NCI-H748 (cell line): ENCODE data around the gene PPP4R2.
A peak's percentile ranks its signal among the peaks of the same experiment; 100 is the strongest.
"Not testable (repeated sequence)": the region's sequence is repeated elsewhere in the genome, so short reads cannot be mapped to it uniquely, and the experiment has no call there.

ENCODE experiments used
- DNase-seq: peaks from one replicate; lab custom pipeline; 2025; ENCODE audit not compliant: unreplicated experiment; lab: John Stamatoyannopoulos, UW

The PPP4R2 gene

DNA sequence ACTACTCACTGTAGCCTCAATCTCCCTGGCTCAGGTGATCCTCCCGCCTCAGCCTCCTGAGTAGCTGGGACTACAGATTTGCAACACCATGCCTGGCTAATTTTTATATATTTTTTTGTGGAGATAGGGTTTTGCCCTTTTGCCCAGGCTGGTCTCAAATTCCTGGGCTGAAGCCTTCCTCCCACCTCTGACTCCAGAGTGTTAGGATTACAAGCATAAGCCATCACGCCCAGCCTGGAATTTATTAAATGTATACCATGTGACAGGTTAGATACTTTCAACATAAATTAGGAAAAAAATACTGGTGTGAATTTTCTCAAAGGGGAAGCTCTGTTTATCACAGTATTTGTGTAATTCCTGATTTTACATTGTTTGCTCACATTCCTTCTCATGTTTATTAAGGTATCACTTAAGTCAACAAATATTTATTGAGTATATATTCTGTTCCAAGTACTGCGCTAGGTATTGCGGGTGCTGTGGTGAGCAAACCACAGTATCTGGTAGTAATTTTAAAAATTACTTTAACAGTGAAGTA lies 24.8 kb downstream of the PPP4R2 start:
- no peak for DNase-seq

DNA sequence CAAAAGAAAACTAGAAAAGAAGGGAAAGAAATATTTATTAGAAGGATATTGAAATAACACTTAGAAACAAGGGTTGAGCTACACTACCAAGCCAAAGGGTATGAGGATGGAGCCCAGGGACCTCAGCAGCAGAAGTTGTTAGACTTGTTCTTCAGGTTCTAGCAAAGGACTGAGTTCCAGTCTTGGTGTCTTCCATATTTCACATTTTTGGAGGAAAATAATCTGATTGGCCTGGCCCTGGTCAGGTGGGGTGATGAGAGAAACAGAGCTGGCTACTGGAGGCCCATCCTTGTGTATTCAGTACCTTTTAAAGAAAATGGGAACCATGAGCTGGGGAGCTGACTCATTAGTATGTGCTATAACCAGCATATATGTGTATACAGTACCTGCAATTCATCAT lies 28.2 kb downstream of the PPP4R2 start:
- peak; percentile 1 for DNase-seq

DNA sequence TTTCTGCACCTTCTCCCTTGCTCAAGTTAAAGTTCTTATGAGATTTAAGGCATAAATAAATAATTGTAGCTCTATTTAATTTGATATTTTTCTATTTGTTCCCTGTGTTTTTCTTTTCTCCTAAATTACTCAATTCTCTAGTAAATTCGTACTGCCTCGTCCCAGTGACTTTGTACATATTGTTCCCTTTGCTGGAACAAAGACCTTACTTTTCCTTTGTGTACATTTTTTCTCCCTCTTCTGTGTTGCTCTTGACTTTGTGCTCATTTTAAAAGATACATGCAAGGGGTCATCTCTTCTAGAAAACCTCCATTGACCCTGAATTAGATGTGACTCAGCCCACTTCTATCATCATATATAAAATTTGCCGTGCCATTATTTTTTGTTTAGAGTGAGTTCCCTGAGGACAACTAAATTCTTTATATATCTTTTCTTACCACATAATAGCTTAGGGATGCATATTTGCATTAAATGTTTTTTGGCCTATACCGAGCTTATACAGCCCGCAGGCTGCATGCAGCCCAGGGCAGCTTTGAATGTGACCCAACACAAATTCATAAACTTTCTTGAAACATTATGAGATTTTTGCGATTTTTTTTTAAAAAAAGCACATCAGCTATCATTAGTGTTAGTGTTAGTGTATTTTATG lies 29.6 kb downstream of the PPP4R2 start:
- no peak for DNase-seq

DNA sequence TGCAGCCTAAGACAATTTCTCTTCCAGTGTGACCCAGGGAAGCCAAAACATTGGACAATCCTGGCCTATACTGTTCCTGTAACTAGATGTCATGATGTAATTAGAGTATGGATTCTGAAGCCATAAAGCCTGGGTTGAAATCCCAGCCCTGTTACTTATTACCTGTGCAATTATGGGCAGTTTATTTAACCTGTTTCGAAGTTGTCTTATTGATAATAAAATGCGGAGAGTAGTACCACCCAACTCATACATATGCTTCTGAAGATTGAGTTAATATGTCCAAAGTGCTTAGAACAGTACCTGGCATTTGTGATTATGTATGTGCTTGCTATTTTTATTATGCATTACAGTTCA lies 30.1 kb downstream of the PPP4R2 start:
- no peak for DNase-seq

DNA sequence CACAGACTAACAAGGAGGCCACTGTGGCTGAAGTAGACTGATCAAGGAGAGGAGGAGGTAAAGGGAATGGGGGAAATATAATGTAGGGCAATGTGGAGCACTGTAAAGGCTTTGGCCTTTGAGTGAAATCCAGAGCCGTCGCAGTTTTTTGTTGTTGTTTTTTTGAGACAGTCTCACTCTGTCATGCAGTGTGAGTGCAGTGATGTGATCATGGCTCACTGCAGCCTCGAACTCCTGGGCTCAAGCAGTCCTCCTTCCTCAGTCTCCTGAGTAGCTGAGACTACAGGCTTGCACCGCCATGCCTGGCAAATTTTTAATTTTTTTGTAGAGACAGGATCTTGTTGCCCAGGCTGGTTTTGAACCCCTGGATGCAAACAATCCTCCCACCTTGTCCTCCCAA lies 32.2 kb downstream of the PPP4R2 start:
- no peak for DNase-seq

DNA sequence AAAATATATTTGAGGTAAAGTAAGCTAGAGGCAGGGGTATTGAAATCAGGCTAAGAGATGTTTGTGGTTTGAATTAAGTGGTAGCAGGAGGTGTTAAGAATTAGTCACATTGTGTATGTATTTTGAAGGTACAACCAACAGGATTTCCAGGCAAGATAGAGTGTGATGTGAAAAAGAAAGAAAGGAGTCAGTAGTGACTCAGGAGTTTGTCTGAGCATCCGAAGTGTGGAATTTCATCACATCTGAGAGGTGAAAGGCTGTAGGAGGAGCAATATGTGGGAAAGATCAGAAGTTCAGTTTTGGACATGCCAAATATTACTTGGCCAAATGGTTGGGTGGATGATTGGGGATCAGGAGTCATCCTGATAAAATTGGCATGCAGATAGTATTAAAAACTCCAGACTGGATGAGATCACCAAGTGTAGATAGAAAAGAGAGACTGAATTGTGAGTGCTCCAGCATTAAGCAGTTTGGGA lies 32.7 kb downstream of the PPP4R2 start:
- no peak for DNase-seq

DNA sequence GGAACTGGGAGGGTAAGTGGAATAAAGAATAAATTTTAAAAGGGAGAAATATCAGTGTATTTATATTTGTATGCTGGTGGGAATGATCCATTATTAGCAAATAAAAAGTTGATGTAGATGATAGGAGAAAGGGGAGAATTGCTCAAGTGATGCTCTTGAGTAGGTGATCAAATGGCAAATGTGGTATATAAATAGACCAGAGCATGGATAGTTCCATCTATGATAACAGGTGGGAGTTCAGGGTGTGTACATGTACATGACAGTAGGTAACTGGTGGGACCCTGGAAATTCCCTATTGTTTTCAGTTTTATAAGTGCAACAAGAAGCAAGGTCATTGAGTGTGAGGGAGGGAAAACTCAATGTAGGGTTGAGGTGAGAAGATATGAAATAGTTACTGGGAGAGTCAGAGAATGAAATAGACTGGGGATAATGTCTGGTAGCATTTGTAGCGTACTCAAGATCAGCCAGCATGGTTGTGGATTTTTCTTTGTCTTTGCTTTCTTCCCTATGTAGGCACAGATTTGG lies 33.5 kb downstream of the PPP4R2 start:
- no peak for DNase-seq

DNA sequence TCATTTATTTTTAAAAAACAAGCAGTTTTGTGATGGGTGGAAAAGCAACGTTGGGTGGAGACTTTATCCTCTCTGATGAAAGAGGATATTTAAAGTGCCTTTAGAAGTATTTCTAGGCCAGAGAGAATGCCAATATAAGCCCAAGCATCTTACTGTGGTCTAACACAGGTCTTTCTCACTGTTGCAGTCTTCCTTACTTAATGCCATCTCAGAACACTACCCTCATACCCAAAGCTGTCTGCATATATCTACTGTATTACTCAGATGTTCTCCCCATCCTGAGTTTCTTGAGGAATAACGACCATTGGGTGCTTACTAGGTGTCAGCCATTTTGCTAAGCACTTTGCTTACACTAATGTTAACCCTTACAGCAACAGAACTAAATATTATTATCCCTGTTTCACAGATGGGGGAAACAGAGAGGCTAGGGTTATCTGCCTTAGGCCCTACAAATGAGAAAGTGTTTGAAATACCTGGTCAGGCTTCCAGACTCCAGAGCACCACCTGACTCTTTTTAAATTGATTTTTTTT lies 35.0 kb downstream of the PPP4R2 start:
- no peak for DNase-seq

DNA sequence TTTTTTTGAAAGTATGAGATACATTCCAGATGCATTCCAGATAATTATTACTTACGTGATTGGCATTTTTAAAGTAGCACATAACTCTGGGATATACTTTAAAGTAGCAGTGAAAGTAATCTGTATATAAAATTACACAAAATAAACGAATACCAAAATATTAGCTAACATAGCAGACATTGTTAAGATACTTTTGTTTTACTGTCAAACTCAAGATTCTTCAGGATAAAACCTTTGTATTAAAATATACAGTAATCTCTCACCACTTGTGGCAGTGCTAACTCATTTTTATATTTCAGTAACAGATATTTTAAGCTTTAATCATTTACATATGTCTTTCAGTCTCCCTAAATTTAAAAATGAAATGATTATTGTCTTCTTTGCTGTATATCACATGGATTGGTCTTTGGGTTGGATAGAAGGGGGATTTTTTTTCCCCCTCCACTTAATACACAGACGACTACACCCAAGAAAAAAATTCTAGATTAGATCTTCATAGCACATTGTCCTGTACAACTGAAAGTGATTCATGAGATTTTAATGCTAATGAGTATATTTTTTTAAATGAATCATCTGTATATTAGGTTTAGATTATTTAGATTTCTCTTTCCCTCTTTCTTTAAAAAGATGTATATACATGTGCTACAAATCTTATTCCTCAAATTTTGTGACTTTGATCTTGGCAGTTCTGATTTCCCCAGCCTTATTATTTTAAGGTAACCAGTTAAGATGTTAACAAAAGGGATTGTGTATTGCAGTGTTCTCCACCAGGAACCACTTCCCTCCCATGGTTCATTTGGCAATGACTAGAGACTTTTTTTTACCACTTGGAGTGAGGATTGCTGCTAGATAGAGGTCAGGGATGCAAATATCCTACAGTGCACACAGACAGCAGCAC lies 40.3 kb downstream of the PPP4R2 start:
- no peak for DNase-seq

DNA sequence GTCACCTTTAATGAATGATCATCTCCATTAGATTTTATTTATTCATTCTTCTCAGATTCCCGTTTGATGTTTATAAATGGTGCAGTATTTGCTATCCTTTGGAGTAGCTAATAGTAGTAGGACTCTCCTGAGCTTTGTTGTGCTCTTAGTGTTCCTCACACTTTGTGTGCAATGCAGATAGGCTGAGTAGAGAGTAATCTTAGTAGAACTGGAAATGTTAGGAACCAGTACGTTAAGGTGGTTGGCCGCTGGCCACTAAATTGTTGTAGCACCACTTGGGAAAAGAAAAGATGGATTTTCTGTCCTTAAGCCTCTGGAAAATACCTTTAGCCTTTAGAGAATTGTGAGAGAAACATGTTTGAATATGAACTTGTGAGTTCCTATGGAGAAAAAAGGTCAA lies 44.9 kb downstream of the PPP4R2 start:
- DNase-seq, result no peak

DNA sequence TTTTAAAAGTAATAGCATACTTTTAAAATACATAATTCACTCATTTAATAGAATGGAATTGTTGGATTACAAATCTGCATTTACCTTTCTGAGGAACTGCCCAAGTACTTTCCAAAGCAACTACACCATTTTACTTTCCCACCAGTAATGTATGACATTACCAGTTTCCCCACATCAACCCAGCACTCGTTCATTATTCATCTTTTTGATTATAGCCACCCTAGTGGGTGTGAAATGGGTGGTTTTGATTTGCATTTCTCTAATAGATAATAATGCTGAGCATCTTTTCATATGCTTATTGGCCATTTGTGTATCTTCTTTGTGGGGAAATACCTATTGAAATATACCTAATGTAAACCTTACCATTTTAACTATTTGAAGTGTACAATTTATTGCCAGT lies 46.8 kb downstream of the PPP4R2 start:
- no peak for DNase-seq

DNA sequence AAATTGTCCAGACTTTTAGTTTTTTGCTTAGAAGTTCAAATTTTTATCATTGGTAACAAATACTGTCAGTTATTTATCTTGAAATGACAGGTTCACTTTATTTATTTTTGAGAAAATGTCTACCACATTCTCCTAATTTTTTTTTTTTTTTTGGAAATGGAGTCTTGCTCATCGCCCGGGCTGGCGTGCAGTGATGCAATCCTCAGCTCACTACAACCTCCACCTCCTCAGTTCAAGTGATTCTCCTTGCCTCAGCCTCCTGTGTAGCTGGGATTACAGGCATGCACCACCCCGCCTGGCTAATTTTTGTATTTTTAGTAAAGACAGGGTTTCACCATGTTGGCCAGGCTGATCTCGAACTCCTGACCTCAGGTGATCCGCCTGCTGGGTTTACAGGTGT lies 48.8 kb downstream of the PPP4R2 start:
- DNase-seq, result no peak

DNA sequence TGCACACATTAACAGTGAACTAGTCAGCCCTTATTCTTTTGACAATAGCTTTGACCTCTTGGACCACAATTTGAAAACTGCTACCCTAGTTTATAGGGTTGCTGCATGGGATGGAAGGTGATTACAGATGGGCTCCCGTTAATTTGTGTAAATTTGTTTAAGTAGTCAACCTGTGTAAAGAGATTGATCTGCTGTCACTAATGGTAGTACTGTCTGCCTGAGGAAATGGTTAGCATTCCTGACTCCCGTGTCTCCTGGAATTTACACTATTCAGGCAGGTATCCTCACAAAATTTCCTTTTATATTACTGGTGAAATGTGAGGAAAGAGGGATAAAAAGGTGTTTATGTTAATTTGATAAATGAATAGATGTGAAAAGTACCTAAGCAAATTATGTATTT lies 49.6 kb downstream of the PPP4R2 start:
- peak; percentile 5 for DNase-seq

DNA sequence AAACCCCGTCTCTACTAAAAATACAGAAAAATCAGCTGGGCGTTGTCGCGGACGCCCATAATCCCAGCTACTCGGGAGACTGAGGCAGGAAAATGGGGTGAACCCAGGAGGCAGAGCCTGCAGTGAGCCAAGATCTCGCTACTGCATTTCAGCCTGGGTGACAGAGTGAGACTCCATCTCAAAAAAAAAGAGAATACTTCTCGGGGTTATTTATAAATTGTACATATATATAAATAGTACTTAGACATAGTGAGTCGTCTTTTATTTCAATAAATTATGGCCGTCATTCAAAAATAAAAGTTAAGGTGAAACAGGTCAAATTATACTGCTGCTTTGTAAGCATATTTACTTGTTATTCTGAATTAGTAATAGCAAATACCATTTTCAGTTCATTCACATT lies 52.7 kb downstream of the PPP4R2 start:
- DNase-seq, result no peak

DNA sequence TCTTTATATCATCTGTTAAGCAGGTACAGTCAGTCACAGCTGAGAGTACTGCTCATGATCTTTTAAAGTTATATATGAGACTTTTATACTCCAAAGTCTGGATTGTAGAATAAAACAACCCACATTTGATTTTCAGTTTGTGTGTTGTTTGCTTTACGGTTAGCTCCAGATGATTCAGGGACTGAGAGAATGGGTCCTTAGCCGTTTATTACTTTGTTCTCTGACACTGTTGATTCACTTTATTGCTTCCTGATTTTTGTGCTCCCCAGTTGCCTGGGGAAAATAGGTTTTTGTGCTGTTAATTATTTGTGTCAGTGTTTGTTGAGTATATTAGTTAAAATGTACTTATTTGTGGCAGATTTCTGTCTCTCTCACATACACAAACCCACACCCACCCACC lies 56.2 kb downstream of the PPP4R2 start:
- DNase-seq, result peak; percentile 40

DNA sequence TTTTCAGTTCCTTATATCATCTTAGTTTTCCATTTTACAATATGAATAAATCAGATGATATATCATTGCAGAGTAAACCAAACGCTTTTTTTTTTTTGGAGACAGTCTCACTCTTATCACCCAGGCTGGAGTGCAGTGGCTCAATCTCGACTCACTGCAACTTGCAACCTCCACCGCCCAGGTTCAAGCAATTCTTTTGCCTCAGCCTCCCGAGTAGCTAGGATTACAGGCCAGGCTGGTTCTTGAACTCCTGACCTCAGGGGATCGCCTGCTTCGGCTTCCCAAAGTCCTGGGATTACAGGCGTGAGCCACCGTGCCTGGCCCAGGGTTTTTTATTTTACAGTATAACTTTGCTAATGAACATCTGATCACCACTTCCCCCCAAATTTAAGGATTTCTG lies 59.0 kb downstream of the PPP4R2 start:
- DNase-seq, result no peak

DNA sequence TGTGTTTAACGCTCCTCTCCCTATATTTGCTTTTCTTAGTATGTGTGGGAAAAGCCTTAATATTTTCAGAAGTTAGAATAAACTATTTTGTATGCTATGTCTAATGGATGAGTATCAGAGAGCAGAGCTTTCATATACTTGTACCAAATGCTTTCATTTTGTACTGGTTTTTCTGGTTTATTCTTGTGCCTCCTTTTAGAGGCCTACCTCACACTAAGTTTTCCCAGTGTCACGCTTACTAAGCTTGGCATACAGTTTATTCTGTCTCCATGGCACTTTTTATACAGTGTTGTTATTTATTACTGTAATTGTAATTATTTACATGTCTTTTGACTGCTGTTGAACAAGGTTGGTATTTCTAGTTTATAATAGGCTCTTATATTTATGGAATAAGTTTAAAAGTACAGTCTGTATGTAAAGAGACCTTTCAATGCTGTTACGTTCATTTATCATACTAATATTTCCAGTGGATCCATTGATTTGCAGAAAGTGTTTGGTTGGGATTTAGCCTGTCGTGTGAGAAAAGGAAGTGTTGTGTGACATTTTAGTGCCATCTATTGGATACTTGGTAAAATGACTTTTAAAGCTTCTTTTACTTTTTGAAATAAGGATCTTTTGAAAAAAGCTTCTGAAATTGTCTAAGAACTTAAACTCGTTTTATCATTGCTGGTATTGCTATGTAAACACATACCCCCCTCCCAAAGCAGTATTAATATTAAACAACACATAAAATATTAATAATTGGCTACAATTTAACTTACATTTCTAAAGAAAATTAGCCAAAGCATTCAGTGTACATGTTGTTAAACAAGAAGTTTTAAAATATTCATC lies 59.6 kb downstream of the PPP4R2 start:
- DNase-seq, result peak; percentile 39

DNA sequence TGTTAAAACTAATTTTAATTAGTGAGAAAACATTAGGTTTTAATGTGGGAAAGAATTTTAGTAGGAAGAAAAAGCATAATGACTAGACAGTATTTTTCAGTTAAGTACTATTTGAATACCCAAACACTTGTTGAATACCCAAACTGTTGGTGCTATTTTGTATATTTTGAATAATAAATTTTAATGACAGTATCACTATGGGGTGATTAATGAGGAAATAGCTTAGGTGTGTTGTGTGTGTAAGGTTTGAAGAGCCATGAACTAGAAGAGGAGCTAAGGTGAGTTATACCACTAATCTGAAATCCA lies 60.2 kb downstream of the PPP4R2 start:
- DNase-seq, result no peak

DNA sequence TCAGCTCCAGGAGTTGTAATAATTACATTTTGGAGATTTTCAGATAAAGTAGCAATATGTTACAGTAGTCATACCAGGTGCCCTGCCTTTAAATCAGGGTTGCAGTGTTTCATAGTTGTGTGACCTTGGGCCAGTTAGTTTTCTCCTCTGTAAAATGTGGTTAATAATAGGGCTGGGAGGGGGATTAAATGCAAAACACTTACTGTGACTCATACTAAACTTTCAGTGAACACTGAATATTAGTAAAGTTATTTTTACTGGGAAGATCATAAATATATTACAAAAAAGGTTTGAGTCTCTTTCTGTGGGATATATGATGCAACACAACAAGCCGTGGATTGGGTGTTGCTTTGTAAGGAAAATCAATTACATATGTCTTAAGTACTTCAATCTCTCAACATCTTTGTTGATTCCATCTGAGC lies 63.7 kb downstream of the PPP4R2 start:
- no peak for DNase-seq

DNA sequence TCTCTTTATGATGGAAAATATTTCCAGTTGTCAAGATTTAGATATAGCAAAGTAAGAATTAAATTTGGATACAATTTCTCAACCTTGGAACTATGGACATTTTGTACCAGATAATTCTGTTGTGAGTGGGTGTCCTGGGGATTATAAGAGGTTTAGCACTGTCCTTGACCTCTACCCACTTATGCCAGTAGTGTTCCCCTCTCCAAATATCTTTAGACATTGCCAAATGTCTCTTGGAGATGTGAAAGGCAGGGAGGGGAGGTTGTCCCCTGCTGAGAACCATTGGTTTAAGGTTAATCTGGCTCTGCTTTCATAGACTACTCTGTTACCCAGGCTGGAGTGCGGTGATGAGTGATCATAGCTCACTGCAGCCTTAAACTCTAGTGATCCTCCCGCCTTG lies 64.8 kb downstream of the PPP4R2 start, which contains the start of gene EBLN2:
EBLN2 (plus strand) TSS at position 244 of the 400 bp plus-strand sequence. CDS start 423 bp downstream, outside the sequence.
- no peak for DNase-seq

DNA sequence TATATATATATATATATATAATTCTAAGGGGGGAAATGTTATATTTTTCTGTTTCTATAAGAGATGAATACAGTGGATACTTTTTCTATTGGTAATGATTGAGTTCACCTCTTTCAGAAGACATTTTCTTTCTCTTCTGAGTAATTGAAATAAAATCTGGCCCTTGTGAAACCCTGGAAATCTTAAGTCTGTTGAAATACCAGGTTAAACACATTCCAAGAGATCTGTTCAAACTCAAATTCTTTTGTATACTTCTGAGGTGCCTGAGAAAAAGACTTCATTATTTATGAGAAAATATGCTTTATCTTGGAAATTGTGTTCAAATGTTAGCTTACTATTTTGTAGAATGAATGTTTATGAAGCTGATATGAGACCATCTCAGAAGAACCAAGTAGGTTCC lies 69.6 kb downstream of the PPP4R2 start:
- DNase-seq, result not testable (repeated sequence)
